Measurements from ENCODE around the gene TSPEAR. TPM values are rescaled to one million over a fixed set of nuclear protein-coding genes. Genes with fewer than 3 reads are reported as not detected.

TSPEAR gene
- total RNA-seq, 1 experiment from 2014 or later: not detected

GRCh38 chr21:44461005-44461404 is 250.4 kb downstream of the TSPEAR start:
- no peaks in the 10 kb centered on the region for H3K4me1 ChIP-seq (ENCODE audit: control insufficient read depth, insufficient read depth, low read length)
- ChIA-PET POLR2A (no interaction called here), CTCF (interaction anchor here (0.6 kb wide), 1 partner anchor 16 kb away, joined by 3 read pairs; no protein-coding TSS in a partner anchor)
- no peak overlapping the region for H3K27ac ChIP-seq (ENCODE audit: low read length)
- H3K9me3 ChIP-seq (ENCODE audit: control insufficient read depth, insufficient read depth, low read depth, low read length): no peaks in the 10 kb centered on the region
- no peaks in the 10 kb centered on the region for H3K36me3 ChIP-seq (ENCODE audit: control insufficient read depth, insufficient read depth, low read length)
- in situ Hi-C loops (cut with HindIII; ENCODE audit: low pct_unique_long_range_greater_than_20kb, low sequenced_read_pairs): no loop called here
- ATAC-seq: no peak
- no peak overlapping the region for H3K4me3 ChIP-seq (ENCODE audit: low read depth in 2 of 2, low read length in 2 of 2)
- no peak for TF ChIP-seq CTCF (IDR thresholded peaks at IDR 0.05)
- TF ChIP-seq REST (IDR thresholded peaks at IDR 0.05; ENCODE audit: insufficient read depth in 1 of 2, low read depth in 2 of 2, low read length in 1 of 2): no peak
- no peak for TF ChIP-seq SIN3A (IDR thresholded peaks at IDR 0.05; ENCODE audit: borderline replicate concordance, insufficient read depth, low read depth, low read length)
- no peak for TF ChIP-seq TCF7L2 (IDR thresholded peaks at IDR 0.05; ENCODE audit: low read depth, low read length)
- no peak for DNase-seq (ENCODE audit: low read depth, low spot score)
- H3K27me3 ChIP-seq (ENCODE audit: control insufficient read depth, insufficient read depth, low read length): no peaks in the 10 kb centered on the region
- no TSS peak for BruUV-seq (replicated peaks)
- intact Hi-C loops (cut with micrococcal nuclease; ENCODE audit: unreplicated experiment): no loop called here

GRCh38 chr21:44460441-44460755 is 251.0 kb downstream of the TSPEAR start:
- BruUV-seq (replicated peaks): no TSS peak
- ATAC-seq (no peak), DNase-seq (ENCODE audit: low read depth, low spot score) (no peak)
- Histone ChIP-seq H3K27me3 (ENCODE audit: control insufficient read depth, insufficient read depth, low read length) (no peaks in the 10 kb centered on the region), H3K9me3 (ENCODE audit: control insufficient read depth, insufficient read depth, low read depth, low read length) (no peaks in the 10 kb centered on the region), H3K27ac (ENCODE audit: low read length) (no peak overlapping the region), H3K4me3 (ENCODE audit: low read depth in 2 of 2, low read length in 2 of 2) (no peak overlapping the region), H3K36me3 (ENCODE audit: control insufficient read depth, insufficient read depth, low read length) (no peaks in the 10 kb centered on the region), H3K4me1 (ENCODE audit: control insufficient read depth, insufficient read depth, low read length) (no peaks in the 10 kb centered on the region)
- ChIA-PET CTCF (no interaction called here), POLR2A (no interaction called here)
- intact Hi-C loops (cut with micrococcal nuclease; ENCODE audit: unreplicated experiment): no loop called here
- in situ Hi-C loops (cut with HindIII; ENCODE audit: low pct_unique_long_range_greater_than_20kb, low sequenced_read_pairs): no loop called here
- no peak for TF ChIP-seq POLR2AphosphoS5 (IDR thresholded peaks at IDR 0.05; ENCODE audit: low read depth, low read length)
- no peak for TF ChIP-seq CTCF (IDR thresholded peaks at IDR 0.05)
- TF ChIP-seq SIN3A (IDR thresholded peaks at IDR 0.05; ENCODE audit: borderline replicate concordance, insufficient read depth, low read depth, low read length): no peak
- no peak for TF ChIP-seq TCF7L2 (IDR thresholded peaks at IDR 0.05; ENCODE audit: low read depth, low read length)
- TF ChIP-seq REST (IDR thresholded peaks at IDR 0.05; ENCODE audit: insufficient read depth in 1 of 2, low read depth in 2 of 2, low read length in 1 of 2): no peak
